A673 (cell line): ENCODE measurements around the gene UCK2. TPM values are rescaled to one million over a fixed set of nuclear protein-coding genes. Genes with fewer than 3 reads are reported as not detected.

ENCODE experiments used
- BruUV-seq: library from RNA; stranded (reverse); fragments of 400-500 nt; replicated peaks from 2 replicates; lab custom pipeline; 2021; lab: Mats Ljungman, UMichigan
- CTCF ChIA-PET: fragments of 300-600 bp; sonication (Branson Sonifier 250); formaldehyde crosslinking; loops from one replicate; lab custom pipeline; 2022; ENCODE audit warnings: antibody characterized with exemption; lab: Charles Lee
- POLR2A ChIA-PET: fragments of 300-600 bp; sonication (Branson Sonifier 250); formaldehyde crosslinking; loops from one replicate; lab custom pipeline; 2022; ENCODE audit warnings: antibody characterized with exemption; ENCODE audit not compliant: low non-redundant PET; lab: Charles Lee
- DNase-seq: peaks from one replicate; pipeline ENCODE4 v3.0.0-alpha.2; 2015; ENCODE audit warnings: low spot score
- H3K27ac ChIP-seq: fragments of 200-600 bp; sonication (generic); 2 replicates; pipeline ENCODE4 v1.5.1; 2016; ENCODE audit warnings: mixed run types, low read depth, mild to moderate bottlenecking, mixed read lengths, antibody characterized with exemption, low read length; ENCODE audit not compliant: poor library complexity, severe bottlenecking
- H3K27me3 ChIP-seq: fragments of 200-600 bp; sonication (generic); replicated peaks from 2 replicates; pipeline ENCODE4 v1.6.1; 2017; ENCODE audit warnings: mixed run types, low read depth, mild to moderate bottlenecking, mixed read lengths, antibody characterized with exemption, low read length; ENCODE audit not compliant: insufficient read depth, poor library complexity
- H3K36me3 ChIP-seq: fragments of 200-600 bp; sonication (generic); 2 replicates; pipeline ENCODE4 v1.6.1; 2016; ENCODE audit warnings: mixed run types, mild to moderate bottlenecking, mixed read lengths, antibody characterized with exemption, low read length; ENCODE audit not compliant: insufficient read depth, poor library complexity, severe bottlenecking
- H3K4me1 ChIP-seq: fragments of 200-600 bp; sonication (generic); 2 replicates; pipeline ENCODE4 v1.6.1; 2017; ENCODE audit warnings: mixed run types, mild to moderate bottlenecking, mixed read lengths, antibody characterized with exemption, low read length; ENCODE audit not compliant: insufficient read depth, poor library complexity, severe bottlenecking
- H3K4me3 ChIP-seq: fragments of 200-600 bp; sonication (generic); 2 replicates; pipeline ENCODE4 v1.5.1; 2016; ENCODE audit warnings: low read depth, mixed run types, mild to moderate bottlenecking, mixed read lengths, low read length; ENCODE audit not compliant: poor library complexity, severe bottlenecking
- H3K9me3 ChIP-seq: fragments of 200-600 bp; sonication (generic); 2 replicates; pipeline ENCODE4 v1.6.1; 2016; ENCODE audit warnings: mixed run types, low read depth, mild to moderate bottlenecking, mixed read lengths, antibody characterized with exemption, low read length; ENCODE audit not compliant: poor library complexity, severe bottlenecking
- CTCF ChIP-seq: fragments of 300-800, 200-600 bp; sonication (generic); conservative IDR thresholded peaks from 2 replicates; pipeline ENCODE4 v1.5.1; 2017; ENCODE audit warnings: low read depth, mild to moderate bottlenecking, antibody characterized with exemption, low read length, moderate library complexity, mixed read lengths
- EZH2 ChIP-seq: fragments of 200-600 bp; sonication (generic); IDR thresholded peaks from 2 replicates; pipeline ENCODE4 v1.6.1; 2017; ENCODE audit warnings: borderline replicate concordance, low read depth, mild to moderate bottlenecking, mixed read lengths, antibody characterized with exemption, low read length; ENCODE audit not compliant: poor library complexity, severe bottlenecking
- intact Hi-C: fragments of 100-400 bp; cut with micrococcal nuclease; formaldehyde crosslinking; loops from one replicate; pipeline ENCODE4 v1.10.0; 2022; ENCODE audit not compliant: unreplicated experiment
- total RNA-seq: library from RNA; stranded (reverse); gene quantifications from 2 replicates; pipeline ENCODE4 v1.2.3, GENCODE V29; 2021

Gene UCK2
- total RNA-seq, 1 experiment from 2014 or later, result 78.7 TPM

DNA sequence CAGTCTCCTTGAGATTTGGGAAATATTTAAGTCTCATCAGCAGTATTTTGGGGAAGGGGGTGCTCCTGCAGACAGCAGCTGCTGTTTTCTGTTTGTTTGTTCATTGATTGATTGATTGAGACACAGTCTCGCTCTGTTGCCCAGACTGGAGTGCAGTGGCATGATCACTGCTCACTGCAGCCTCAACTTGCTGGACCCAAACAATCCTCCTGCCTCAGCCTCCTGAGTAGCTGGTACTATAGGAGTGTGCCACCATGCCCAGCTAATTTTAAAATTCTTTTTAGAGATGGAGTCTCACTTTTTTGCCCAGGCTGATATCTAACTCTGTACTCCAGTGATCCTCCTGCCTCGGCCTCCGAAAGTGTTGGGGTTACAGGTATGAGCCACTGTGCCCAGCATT lies 18.2 kb downstream of the UCK2 start:
- Histone ChIP-seq H3K27ac (no peak overlapping the region), H3K27me3 (no peaks in the 10 kb centered on the region), H3K4me1 (peaks cover 21% of the 10 kb centered on the region), H3K9me3 (no peaks in the 10 kb centered on the region), H3K4me3 (no peak overlapping the region), H3K36me3 (no peaks in the 10 kb centered on the region)
- CTCF ChIA-PET, result no interaction called here
- intact Hi-C loops, result no loop called here
- POLR2A ChIA-PET, result interaction anchor here (0.6 kb wide), 1 partner anchor 147 kb away, joined by 3 read pairs; the partner anchor contains the start of gene ALDH9A1
- DNase-seq, result no peak
- BruUV-seq, result no TSS peak
- TF ChIP-seq CTCF (no peak), EZH2 (no peak)

GRCh38 chr1:165845992-165846748 lies 18.8 kb downstream of the UCK2 start:
- CTCF ChIA-PET, result no interaction called here
- no peak for TF ChIP-seq EZH2
- no peak for TF ChIP-seq CTCF
- no peak overlapping the region for H3K4me3 ChIP-seq
- POLR2A ChIA-PET, result no interaction called here
- no TSS peak for BruUV-seq
- no peaks in the 10 kb centered on the region for H3K9me3 ChIP-seq
- H3K27ac ChIP-seq, result no peak overlapping the region
- no peaks in the 10 kb centered on the region for H3K36me3 ChIP-seq
- no peaks in the 10 kb centered on the region for H3K27me3 ChIP-seq
- DNase-seq, result no peak
- peaks cover 21% of the 10 kb centered on the region for H3K4me1 ChIP-seq
- intact Hi-C loops, result no loop called here

DNA sequence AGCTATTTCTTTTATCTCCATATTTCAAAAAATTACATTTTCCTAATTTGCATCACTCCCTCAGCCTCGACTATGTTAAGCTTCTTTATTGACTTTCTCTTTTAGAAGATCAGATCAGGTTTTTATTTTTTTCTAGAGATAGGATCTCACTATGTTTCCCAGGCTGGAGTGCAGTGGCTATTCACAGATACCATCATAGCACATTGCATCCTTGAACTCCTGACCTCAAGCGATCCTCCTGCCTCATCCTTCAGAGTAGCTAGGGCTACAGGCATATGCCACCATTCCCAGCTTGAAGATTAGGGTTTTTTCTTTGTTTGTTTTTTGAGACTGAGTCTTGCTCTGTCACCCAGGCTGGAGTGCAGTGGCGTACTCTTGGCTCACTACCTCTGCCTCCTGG lies 20.1 kb downstream of the UCK2 start:
- Histone ChIP-seq H3K27ac (no peak overlapping the region), H3K9me3 (no peaks in the 10 kb centered on the region), H3K4me3 (no peak overlapping the region), H3K4me1 (peaks cover 11% of the 10 kb centered on the region), H3K36me3 (no peaks in the 10 kb centered on the region), H3K27me3 (no peaks in the 10 kb centered on the region)
- DNase-seq, result no peak
- TF ChIP-seq EZH2 (no peak), CTCF (no peak)
- ChIA-PET POLR2A (no interaction called here), CTCF (no interaction called here)
- intact Hi-C loops, result no loop called here
- BruUV-seq, result no TSS peak
